ENCODE measurements around the gene RTP2.

The RTP2 gene

DNA sequence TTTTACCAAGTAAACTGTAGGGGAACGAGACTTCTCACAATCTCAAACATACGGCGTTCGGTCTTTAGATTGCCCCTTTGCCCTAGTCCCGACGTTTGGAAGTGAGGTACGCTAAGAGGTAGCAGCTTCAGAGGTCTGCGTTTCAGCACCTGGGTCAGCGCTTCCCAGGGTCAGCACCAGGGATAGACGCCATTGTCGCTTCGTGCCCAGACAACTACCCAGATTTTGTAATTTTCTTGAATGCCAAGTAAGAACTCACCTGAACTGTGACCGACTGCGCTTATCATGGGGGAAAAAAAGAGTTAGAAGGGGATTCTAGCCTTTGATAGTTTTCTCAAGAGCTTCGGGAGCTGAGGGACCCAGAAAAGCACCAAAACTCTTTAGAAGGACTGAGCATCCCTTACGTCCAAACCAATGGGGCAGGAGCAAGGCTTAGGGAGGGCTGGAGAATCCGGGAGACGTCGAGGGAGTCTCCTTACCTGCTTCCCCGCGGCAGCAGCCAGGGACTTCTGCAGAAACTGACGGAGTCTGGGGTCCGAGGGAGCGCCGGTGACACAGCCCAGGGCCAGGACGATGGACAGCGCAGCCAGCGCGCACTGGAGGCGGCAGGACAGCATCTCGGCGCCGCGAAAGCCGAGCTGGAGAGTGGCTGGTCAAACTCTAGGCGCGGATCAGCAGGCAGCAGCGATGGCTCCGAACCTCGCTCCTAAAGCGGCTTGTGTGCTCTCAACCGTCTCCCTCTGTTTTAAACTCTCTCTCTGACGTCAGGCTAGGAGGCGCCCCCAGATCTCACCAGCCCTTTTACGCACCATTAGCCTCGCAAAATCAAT is 32.5 kb downstream of the RTP2 start, which contains the start of gene SST:
TSS of gene SST (minus strand) at position 720 of the 830 bp plus-strand sequence. CDS start at position 617, 103 bp downstream.
- no peak for DNase-seq (ENCODE audit: low read depth in 2 of 2)

DNA sequence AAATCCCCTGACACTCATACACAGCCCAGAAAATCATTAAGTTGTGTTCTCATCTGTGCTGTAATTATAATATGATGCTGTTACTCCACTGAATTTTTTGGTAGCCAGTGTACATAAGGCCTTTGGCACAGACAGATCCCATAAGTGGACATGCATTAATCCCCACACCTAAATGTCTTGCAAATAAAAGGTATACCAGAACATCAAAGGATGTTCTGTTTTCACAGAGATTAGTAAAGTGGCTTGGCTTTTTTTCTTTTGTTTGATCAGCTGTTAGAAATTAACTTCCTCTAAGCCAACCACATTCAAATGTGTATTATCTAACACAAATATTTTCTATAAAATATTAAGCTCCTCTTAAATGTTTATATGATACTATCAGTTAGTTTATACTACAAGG is 34.8 kb downstream of the RTP2 start:
- DNase-seq (ENCODE audit: low read depth in 2 of 2): no peak

DNA sequence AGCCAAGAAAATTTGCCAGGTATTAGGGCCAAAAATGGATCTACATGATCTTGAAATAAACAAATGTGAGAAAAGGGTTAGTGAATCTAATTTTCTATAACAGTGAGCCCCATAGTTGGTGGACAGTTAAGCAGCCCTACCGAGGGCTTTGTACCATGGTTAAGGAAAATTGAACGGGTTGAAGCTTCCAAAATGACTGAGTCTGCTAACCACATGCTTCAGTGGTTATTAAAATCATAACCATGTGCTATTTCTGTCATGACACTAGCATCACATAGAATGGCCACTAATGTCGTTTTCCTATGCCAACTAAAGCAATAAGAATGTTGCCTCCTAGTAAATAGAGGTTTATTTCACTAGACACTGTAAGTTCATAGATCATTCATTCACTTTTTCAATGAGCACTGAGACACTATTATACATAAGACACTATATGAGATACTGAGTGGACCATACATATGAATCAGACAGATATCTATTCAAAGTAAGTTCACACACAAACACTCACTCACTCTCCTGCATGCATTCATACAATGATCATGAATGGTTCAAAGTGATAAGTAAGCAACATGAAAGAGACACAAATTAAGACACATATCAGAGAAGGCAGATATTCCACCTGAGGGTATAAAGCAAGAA is 36.5 kb downstream of the RTP2 start:
- DNase-seq (ENCODE audit: low read depth in 2 of 2): no peak

DNA sequence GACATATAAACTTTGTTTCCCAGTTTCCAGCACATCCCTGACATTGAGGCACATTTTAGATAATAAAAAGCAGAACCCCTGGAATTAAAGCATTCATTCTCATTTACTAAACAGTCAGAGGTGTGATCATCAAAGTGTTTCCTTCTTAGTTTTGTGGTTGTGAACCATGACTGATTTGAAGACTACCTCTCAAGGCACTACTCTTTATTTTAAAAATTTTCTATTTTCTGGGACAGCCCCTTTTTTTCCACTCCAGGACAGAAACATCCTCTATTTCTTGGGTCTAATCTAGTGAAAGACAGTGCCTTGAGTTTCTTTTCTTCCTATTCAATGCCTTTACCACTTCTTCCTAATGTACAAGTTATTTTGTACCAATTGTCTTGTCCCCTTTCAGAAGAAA is 37.3 kb downstream of the RTP2 start:
- no peak for DNase-seq (ENCODE audit: low read depth in 2 of 2)

DNA sequence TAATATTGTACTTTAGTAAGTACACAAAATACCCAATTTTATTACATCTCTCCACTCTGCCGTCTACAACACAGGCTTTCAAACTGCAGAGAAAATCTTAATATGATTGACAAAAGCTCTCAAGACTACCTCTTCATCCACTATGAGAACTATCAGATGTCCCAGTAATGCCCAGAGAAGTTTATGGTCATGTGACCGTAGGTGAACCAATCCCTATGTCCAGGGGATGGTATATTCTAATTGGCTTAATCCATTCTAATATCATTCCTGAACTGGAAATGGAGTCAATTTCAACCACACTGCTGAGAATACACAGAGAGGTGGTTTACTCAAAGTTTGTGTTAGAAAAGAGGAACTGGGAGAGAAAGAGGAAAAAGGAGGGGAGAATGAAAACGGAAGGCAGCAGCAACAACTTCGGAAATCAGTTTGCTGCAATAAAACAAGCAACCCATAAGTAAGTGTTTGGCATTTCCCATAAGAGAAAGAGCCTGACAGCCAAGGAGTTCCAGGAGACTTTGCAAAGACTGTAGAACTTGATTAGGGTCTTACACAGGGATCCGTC is 39.4 kb downstream of the RTP2 start:
- no peak for DNase-seq (ENCODE audit: low read depth in 2 of 2)

DNA sequence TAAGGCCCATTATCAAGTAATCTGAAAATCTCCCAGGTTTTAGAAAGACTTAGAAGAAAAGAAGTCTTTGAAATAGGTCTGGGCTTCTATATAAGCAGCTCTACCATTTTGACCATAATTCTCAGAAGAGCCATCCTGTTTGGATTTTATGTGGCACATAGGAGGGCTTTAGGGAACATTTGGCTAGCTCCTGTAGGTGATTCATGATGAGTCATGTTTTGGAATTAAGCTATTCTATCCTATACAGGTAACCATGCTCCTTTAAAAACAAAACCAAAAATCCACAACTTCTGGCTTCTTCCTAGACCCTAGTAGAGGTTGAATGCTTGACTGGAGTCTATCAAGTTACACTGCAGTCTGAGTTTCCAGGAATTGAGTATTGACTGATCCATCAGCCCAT is 41.1 kb downstream of the RTP2 start:
- no peak for DNase-seq (ENCODE audit: low read depth in 2 of 2)

- no peak for DNase-seq (ENCODE audit: low read depth in 2 of 2)
These were observed 51.1 kb downstream of the RTP2 start for GRCh38 chr3:187651282-187651681.

Measured in stimulated activated CD8-positive, alpha-beta memory T cell treated with anti-CD3 and anti-CD28 coated beads, Interleukin-7, amount 100 ng/mL, for 4 hours (primary cell).